Spleen (tissue), 13 donors: ENCODE results near the gene RMDN3. TPM values are rescaled to one million over a fixed set of nuclear protein-coding genes. Genes with fewer than 3 reads are reported as not detected.

ENCODE experiments used
- DNase-seq: peaks from one replicate; pipeline ENCODE4 v3.0.0-alpha.2; 2020
- H3K27ac ChIP-seq, 8 donors: fragments of 200-600 bp; sonication (generic) in 7 of 8; 1 replicate in 4 of 8; 2 replicates in 4 of 8; pipeline versions ENCODE4 v1.5.0 to v1.8.0; 2016 to 2021; ENCODE audit warnings: inconsistent platforms in 4 of 8, mild to moderate bottlenecking in 4 of 8, moderate library complexity in 1 of 8
- H3K27me3 ChIP-seq, 7 donors: fragments of 200-600 bp; sonication (generic) in 6 of 7; replicated peaks in 1 of 7; 1 replicate in 4 of 7; 2 replicates in 3 of 7; pipeline versions ENCODE4 v1.5.0 to v1.8.0; 2016 to 2021; ENCODE audit warnings: inconsistent platforms in 3 of 7, mild to moderate bottlenecking in 1 of 7
- H3K36me3 ChIP-seq, 6 donors: fragments of 200-600 bp; sonication (generic) in 5 of 6; 1 replicate in 4 of 6; 2 replicates in 2 of 6; pipeline versions ENCODE4 v1.5.0 to v1.8.0; 2016 to 2021; ENCODE audit warnings: inconsistent platforms in 2 of 6
- H3K4me1 ChIP-seq, 6 donors: fragments of 200-600 bp; sonication (generic) in 5 of 6; 1 replicate in 3 of 6; 2 replicates in 3 of 6; pipeline versions ENCODE4 v1.5.0 to v1.8.0; 2016 to 2021; ENCODE audit warnings: inconsistent platforms in 3 of 6
- H3K4me3 ChIP-seq, 8 donors: fragments of 200-600 bp; sonication (generic) in 7 of 8; 1 replicate in 4 of 8; 2 replicates in 4 of 8; pipeline versions ENCODE4 v1.5.0 to v1.8.0; 2016 to 2021; ENCODE audit warnings: inconsistent platforms in 4 of 8, mild to moderate bottlenecking in 4 of 8, moderate library complexity in 2 of 8
- H3K9me3 ChIP-seq, 8 donors: fragments of 200-600 bp; sonication (generic) in 7 of 8; 1 replicate in 4 of 8; 2 replicates in 4 of 8; pipeline versions ENCODE4 v1.5.0 to v1.8.0; 2016 to 2021; ENCODE audit warnings: inconsistent platforms in 4 of 8
- CTCF ChIP-seq, 11 experiments: fragments of 200-600 bp in 7 of 11; fragments of 450-650 bp in 4 of 11; sonication (generic) in 4 of 11; IDR thresholded peaks in 8 of 11; conservative IDR thresholded peaks in 3 of 11; 1 replicate in 7 of 11; 2 replicates in 4 of 11; pipeline versions ENCODE4 v1.4.0 to v1.8.0; 2016 to 2021; ENCODE audit warnings: antibody characterized with exemption in 11 of 11, inconsistent platforms in 4 of 11, mild to moderate bottlenecking in 1 of 11
- POLR2A ChIP-seq, 3 donors: fragments of 450-650 bp; IDR thresholded peaks; one replicate each; pipeline ENCODE4 v1.5.1; 2017; ENCODE audit warnings: antibody characterized with exemption in 3 of 3, mild to moderate bottlenecking in 1 of 3
- POLR2AphosphoS5 ChIP-seq, 3 donors: sonication (generic); formaldehyde crosslinking; IDR thresholded peaks; one replicate each; pipeline ENCODE4 v1.5.1; 2017; ENCODE audit warnings: antibody characterized with exemption in 3 of 3
- WGBS, 5 donors: extraction: QIAGEN DNeasy Blood & Tissue Kit in 3 of 5; methylation state at CpG; one replicate each; pipeline versions ENCODE4 v1.1.5 to v1.1.7; 2013 to 2018; 5-methylcytosine and 5-hydroxymethylcytosine counted together
- intact Hi-C: fragments of 100-400 bp; cut with DNase I; formaldehyde crosslinking; loops from one replicate; pipeline ENCODE4 v1.15.0; 2023; ENCODE audit warnings: low total_unique reads
- long read RNA-seq, 2 donors: transcript quantifications; one replicate each; lab custom pipeline, GENCODE V29; 2026
- polyA plus RNA-seq, 3 donors: library from polyadenylated mRNA; stranded (reverse); fragments of 200-250 nt; gene quantifications; one replicate each; pipeline ENCODE4 v1.2.1, GENCODE V29; 2013
- total RNA-seq, 7 donors: library from RNA; depleted of rRNA in 3 of 7; stranded (reverse); fragments of >200 nt in 3 of 7; fragmentation: NEBNext Ultra II Directional in 4 of 7; extraction: Animal tissue kit (Norgen Biotek cat#: 25700) in 4 of 7; gene quantifications; one replicate each; pipeline versions ENCODE4 v1.1.0 to v1.2.1, GENCODE V29; 2016 to 2021
- donor health status: healthy with polysubstance abuse.
- donor health status: DM: no; HTN: no; CAD: no; lungs with moderate emphysema.
- donor health status: DM: no; HTN: no; CAD: no.
- donor health status: Bipolar disorder and iron deficiency.
- donor health status: healthy.
- donor health status: DM: no; HTN: no; CAD: no.
- donor health status: DM: yes; HTN: yes; CAD: no.

RMDN3 gene
- total RNA-seq (10 to 100 TPM; 19.7 to 32.2 (median 25.6) TPM), polyA plus RNA-seq (10 to 100 TPM; 13.0 to 15.4 (median 13.7) TPM)
- long read RNA-seq, donor 1, transcript RMDN3-202 (13 exons, 2,251 nt) = major isoform, 5 of 5 reads
- long read RNA-seq, donor 1, partial matches to known transcripts = 0 of 5 reads
- long read RNA-seq, donor 1, other reads (novel, unspliced or antisense) = 0 of 5 reads
- long read RNA-seq, donor 2, partial matches to known transcripts = 0 of 6 reads
- long read RNA-seq, donor 2, other reads (novel, unspliced or antisense) = 0 of 6 reads

DNA sequence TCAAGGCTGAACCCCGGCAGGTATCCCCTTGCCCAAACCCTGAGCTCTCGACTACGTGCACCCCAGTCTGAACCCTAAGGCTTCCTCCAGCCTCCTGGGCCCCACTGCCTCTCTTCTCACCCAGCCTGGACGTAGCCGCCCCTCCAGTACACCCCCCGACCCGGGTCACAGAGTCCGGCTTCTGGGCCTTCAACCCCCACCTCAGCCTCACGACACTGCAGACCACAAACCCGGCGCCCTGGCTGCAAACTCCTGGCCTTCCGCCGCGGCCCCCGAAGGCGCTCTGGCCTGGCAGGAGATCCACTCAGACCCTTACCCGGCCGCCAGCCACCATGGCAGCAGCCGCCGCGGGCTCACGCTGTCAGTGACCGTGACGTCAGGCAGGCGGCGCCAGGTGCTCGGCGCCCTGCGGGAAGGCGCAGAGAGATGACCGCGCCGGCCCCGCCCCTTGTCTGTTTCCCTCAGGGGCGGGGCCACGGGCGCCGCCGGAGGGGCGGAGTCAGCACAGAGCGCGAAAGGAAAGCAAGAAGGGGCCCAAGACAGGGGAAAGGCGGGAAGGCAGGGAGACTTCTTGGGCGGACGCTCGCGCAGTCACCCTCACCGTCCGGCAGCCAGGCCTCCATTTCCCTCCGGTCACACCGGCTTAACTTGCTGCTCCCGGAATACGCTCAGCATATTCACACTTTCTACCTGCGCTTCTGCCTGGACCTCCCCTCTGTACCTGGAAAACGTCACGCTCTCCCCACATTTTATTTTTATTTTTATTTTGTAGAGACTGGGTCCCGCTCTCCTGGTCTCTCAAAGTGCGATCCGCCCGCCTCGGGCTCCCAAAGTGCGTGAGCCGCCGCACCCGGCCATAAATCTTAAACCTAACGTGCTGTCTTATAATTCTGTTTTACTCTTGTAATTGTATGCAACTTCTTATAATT lies at the start of gene RMDN3:
RMDN3 (minus strand) TSS at position 372 of the 929 bp plus-strand sequence. CDS start 471 bp downstream, outside the sequence.
- no peaks in the 10 kb centered on the region for H3K9me3 ChIP-seq
- peak within 1 kb of the TSS; percentile 78 to 90 (median 84) for H3K27ac ChIP-seq
- intact Hi-C loops = no loop called here
- TF ChIP-seq POLR2AphosphoS5 (IDR thresholded peaks at IDR 0.05) (peak; percentile 88 to 96 (median 92)), CTCF (IDR thresholded peaks at IDR 0.05 in 8 of 11, conservative IDR thresholded peaks at IDR 0.05 in 3 of 11) (peak in 8 of 11 experiments; percentile 13 to 52 (median 27)), POLR2A (IDR thresholded peaks at IDR 0.05) (peak in 1 of 3 donors; percentile 95)
- peaks cover 16 to 43% (median 32%) of the 10 kb centered on the region in 6 donors for H3K4me1 ChIP-seq
- H3K4me3 ChIP-seq = peak within 1 kb of the TSS; percentile 82 to 96 (median 89)
- H3K27me3 ChIP-seq = no peaks in the 10 kb centered on the region
- peaks cover 3 to 29% (median 18%) of the 10 kb centered on the region in 6 donors for H3K36me3 ChIP-seq
- DNase-seq = peak; percentile 99
- WGBS, 5 donors = 1 to 2% (median 1%) methylated on average over 44 to 66 of the region's 66 CpGs

- Histone ChIP-seq H3K27me3 (no peaks in the 10 kb centered on the region), H3K9me3 (no peaks in the 10 kb centered on the region), H3K36me3 (peaks cover 0 to 45% (median 3%) of the 10 kb centered on the region in 6 donors), H3K27ac (no peak overlapping the region), H3K4me3 (no peak overlapping the region), H3K4me1 (peaks cover 12 to 49% (median 39%) of the 10 kb centered on the region in 6 donors)
- WGBS, 5 donors = 87 to 100% (median 95%) methylated on average over 1 of the region's 1 CpG
- TF ChIP-seq POLR2AphosphoS5 (IDR thresholded peaks at IDR 0.05) (no peak), CTCF (IDR thresholded peaks at IDR 0.05 in 8 of 11, conservative IDR thresholded peaks at IDR 0.05 in 3 of 11) (no peak), POLR2A (IDR thresholded peaks at IDR 0.05) (no peak)
- no peak for DNase-seq
- intact Hi-C loops = no loop called here
Observed at GRCh38 chr15:40803688-40804087, 48.6 kb upstream of the RMDN3 start.

GRCh38 chr15:40803076-40803475 lies 48.0 kb upstream of the RMDN3 start:
- Histone ChIP-seq H3K27ac (no peak overlapping the region), H3K9me3 (no peaks in the 10 kb centered on the region), H3K4me3 (no peak overlapping the region), H3K27me3 (no peaks in the 10 kb centered on the region), H3K36me3 (peaks cover 0 to 51% (median 5%) of the 10 kb centered on the region in 6 donors), H3K4me1 (peaks cover 11 to 43% (median 33%) of the 10 kb centered on the region in 6 donors)
- no peak for TF ChIP-seq POLR2AphosphoS5 (IDR thresholded peaks at IDR 0.05)
- no peak for TF ChIP-seq POLR2A (IDR thresholded peaks at IDR 0.05)
- no peak for TF ChIP-seq CTCF (IDR thresholded peaks at IDR 0.05 in 8 of 11, conservative IDR thresholded peaks at IDR 0.05 in 3 of 11)
- intact Hi-C loops = no loop called here
- DNase-seq = no peak
- 93 to 99% (median 95%) methylated on average over 2 of the region's 2 CpGs for WGBS, 5 donors
